Astrocyte (in vitro differentiated cells and primary cell): ENCODE data around the gene CCDC146.
"Not testable (repeated sequence)": the region's sequence is repeated elsewhere in the genome, so short reads cannot be mapped to it uniquely, and the experiment has no call there.

Experiments used
- CTCF ChIP-seq: IDR thresholded peaks from 2 replicates; pipeline ENCODE4 v1.5.1; 2011; ENCODE audit warnings: low read depth, mild to moderate bottlenecking, inconsistent platforms, low read length, moderate library complexity; ENCODE audit not compliant: insufficient read depth
- EZH2 ChIP-seq: IDR thresholded peaks from 2 replicates; pipeline ENCODE4 v1.6.1; 2012; ENCODE audit warnings: mild to moderate bottlenecking, low read length, inconsistent platforms; ENCODE audit not compliant: insufficient read depth

- TF ChIP-seq CTCF, EZH2: not testable (repeated sequence)
These were observed at the start of gene CCDC146 for GRCh38 chr7:77121860-77122681.
